Right forelimb (tissue), 1 donor: ENCODE measurements around the gene WDR70.
"Not testable (repeated sequence)": the region's sequence is repeated elsewhere in the genome, so short reads cannot be mapped to it uniquely, and the experiment has no call there.

Source experiments
- DNase-seq: peaks from one replicate; pipeline ENCODE4 v3.0.0-alpha.2; 2018

The WDR70 gene

GRCh38 chr5:37518356-37518755 lies 139.2 kb downstream of the WDR70 start:
- not testable (repeated sequence) for DNase-seq

GRCh38 chr5:37519304-37519703 lies 140.2 kb downstream of the WDR70 start:
- DNase-seq, result no peak

GRCh38 chr5:37519807-37520206 lies 140.7 kb downstream of the WDR70 start:
- no peak for DNase-seq

- no peak for DNase-seq
These were observed 141.7 kb downstream of the WDR70 start for GRCh38 chr5:37520811-37521210.

- DNase-seq, result no peak
These were observed 154.0 kb downstream of the WDR70 start for GRCh38 chr5:37532976-37533740.

GRCh38 chr5:37533851-37534250 lies 154.7 kb downstream of the WDR70 start:
- DNase-seq, result no peak

GRCh38 chr5:37539459-37539858 lies 160.3 kb downstream of the WDR70 start:
- DNase-seq, result no peak

- no peak for DNase-seq
These were observed 164.1 kb downstream of the WDR70 start for GRCh38 chr5:37543216-37543615.

- DNase-seq, result no peak
These were observed 170.3 kb downstream of the WDR70 start for GRCh38 chr5:37549411-37549810.

GRCh38 chr5:37552161-37552560 lies 173.0 kb downstream of the WDR70 start:
- DNase-seq, result no peak

- no peak for DNase-seq
These were observed 173.9 kb downstream of the WDR70 start for GRCh38 chr5:37552770-37553719.

- no peak for DNase-seq
These were observed 174.7 kb downstream of the WDR70 start for GRCh38 chr5:37553720-37554404.

- no peak for DNase-seq
These were observed 175.3 kb downstream of the WDR70 start for GRCh38 chr5:37554405-37554739.

- DNase-seq, result no peak
These were observed 175.8 kb downstream of the WDR70 start for GRCh38 chr5:37554938-37555337.

- no peak for DNase-seq
These were observed 178.7 kb downstream of the WDR70 start for GRCh38 chr5:37557734-37558293.

GRCh38 chr5:37565062-37565670 lies 186.0 kb downstream of the WDR70 start:
- DNase-seq, result no peak

GRCh38 chr5:37567566-37567965 lies 188.4 kb downstream of the WDR70 start:
- no peak for DNase-seq

GRCh38 chr5:37568018-37568753 lies 189.1 kb downstream of the WDR70 start:
- DNase-seq, result no peak

- no peak for DNase-seq
These were observed 189.8 kb downstream of the WDR70 start for GRCh38 chr5:37568893-37569292.

- no peak for DNase-seq
These were observed 190.3 kb downstream of the WDR70 start for GRCh38 chr5:37569466-37569865.

- DNase-seq, result no peak
These were observed 191.5 kb downstream of the WDR70 start for GRCh38 chr5:37570597-37570996.

- DNase-seq, result no peak
These were observed 192.9 kb downstream of the WDR70 start for GRCh38 chr5:37571985-37572384.
